Osteoblast (primary cell): ENCODE results near the gene HCRTR1. TPM values are rescaled to one million over a fixed set of nuclear protein-coding genes. Genes with fewer than 3 reads are reported as not detected.

Experiments used
- DNase-seq: peaks from one replicate; pipeline ENCODE4 v3.0.0; 2011; ENCODE audit warnings: low spot score, mixed read lengths; ENCODE audit not compliant: insufficient read length; ENCODE audit errors: missing footprints
- H2AFZ ChIP-seq: 2 replicates; pipeline ENCODE4 v1.6.0; 2011; ENCODE audit warnings: mild to moderate bottlenecking, low read length
- H3K27ac ChIP-seq: 2 replicates; pipeline ENCODE4 v1.5.1; 2011; ENCODE audit warnings: mild to moderate bottlenecking, low read depth, low read length, moderate library complexity
- H3K27me3 ChIP-seq: 2 replicates; pipeline ENCODE4 v1.6.0; 2012; ENCODE audit warnings: mild to moderate bottlenecking, control low read depth, inconsistent platforms, low read length, moderate library complexity; ENCODE audit not compliant: insufficient read depth
- H3K36me3 ChIP-seq: 2 replicates; pipeline ENCODE4 v1.5.1; 2011; ENCODE audit warnings: mild to moderate bottlenecking, low read length, control low read depth, moderate library complexity; ENCODE audit not compliant: insufficient read depth
- H3K4me1 ChIP-seq: 2 replicates; pipeline ENCODE4 v1.5.1; 2011; ENCODE audit warnings: mild to moderate bottlenecking, low read length, control low read depth, moderate library complexity; ENCODE audit not compliant: insufficient read depth
- H3K4me2 ChIP-seq: 2 replicates; pipeline ENCODE4 v1.6.0; 2011; ENCODE audit warnings: mild to moderate bottlenecking, low read length; ENCODE audit not compliant: insufficient read depth
- H3K4me3 ChIP-seq: fragments of 200-600 bp; sonication (generic); 3 replicates; pipeline ENCODE4 v1.5.1; 2012; ENCODE audit warnings: mild to moderate bottlenecking, low read length, inconsistent platforms; ENCODE audit not compliant: insufficient read depth
- H3K79me2 ChIP-seq: 2 replicates; pipeline ENCODE4 v1.6.0; 2012; ENCODE audit warnings: mild to moderate bottlenecking, low read length, control low read depth, inconsistent platforms; ENCODE audit not compliant: insufficient read depth
- H3K9me3 ChIP-seq: 2 replicates; pipeline ENCODE4 v1.5.1; 2011; ENCODE audit warnings: low read depth, low read length, control low read depth
- H4K20me1 ChIP-seq: 2 replicates; pipeline ENCODE4 v1.6.0; 2012; ENCODE audit warnings: mild to moderate bottlenecking, low read length, control low read depth; ENCODE audit not compliant: insufficient read depth
- CTCF ChIP-seq: IDR thresholded peaks from 2 replicates; pipeline ENCODE4 v1.5.1; 2011; ENCODE audit warnings: mild to moderate bottlenecking, low read depth, low read length, moderate library complexity; ENCODE audit errors: extremely low read depth
- total RNA-seq: library from RNA; depleted of rRNA; stranded (reverse); fragments of >200 nt; gene quantifications from 2 replicates; pipeline ENCODE4 v1.2.3, GENCODE V29; 2012

Gene HCRTR1
- total RNA-seq, 1 donor = not detected

GRCh38 chr1:31605908-31606427, 11.5 kb upstream of the HCRTR1 start:
- Histone ChIP-seq H3K27ac (peak overlapping the region; percentile 83), H4K20me1 (no peaks in the 10 kb centered on the region), H3K36me3 (no peaks in the 10 kb centered on the region), H2AFZ (peak overlapping the region; percentile 86), H3K79me2 (no peaks in the 10 kb centered on the region), H3K9me3 (no peaks in the 10 kb centered on the region), H3K27me3 (no peaks in the 10 kb centered on the region), H3K4me3 (no peak overlapping the region), H3K4me1 (peaks cover 14% of the 10 kb centered on the region), H3K4me2 (no peak overlapping the region)
- TF ChIP-seq CTCF = no peak
- peak; percentile 93 for DNase-seq

- Histone ChIP-seq H3K9me3 (no peaks in the 10 kb centered on the region), H3K4me1 (peaks cover 14% of the 10 kb centered on the region), H3K27me3 (no peaks in the 10 kb centered on the region), H3K27ac (no peak overlapping the region), H4K20me1 (no peaks in the 10 kb centered on the region), H3K36me3 (no peaks in the 10 kb centered on the region), H3K79me2 (no peaks in the 10 kb centered on the region), H3K4me3 (no peak overlapping the region), H3K4me2 (no peak overlapping the region), H2AFZ (no peak overlapping the region)
- DNase-seq = no peak
- TF ChIP-seq CTCF = no peak
Observed at GRCh38 chr1:31607360-31607759, 10.1 kb upstream of the HCRTR1 start.

GRCh38 chr1:31609514-31610118, 7.9 kb upstream of the HCRTR1 start:
- no peak overlapping the region for H3K4me2 ChIP-seq
- H3K36me3 ChIP-seq = no peaks in the 10 kb centered on the region
- no peak overlapping the region for H3K27ac ChIP-seq
- H3K79me2 ChIP-seq = no peaks in the 10 kb centered on the region
- no peaks in the 10 kb centered on the region for H4K20me1 ChIP-seq
- H3K27me3 ChIP-seq = no peaks in the 10 kb centered on the region
- H3K4me3 ChIP-seq = no peak overlapping the region
- no peak for TF ChIP-seq CTCF
- peaks cover 14% of the 10 kb centered on the region for H3K4me1 ChIP-seq
- no peaks in the 10 kb centered on the region for H3K9me3 ChIP-seq
- H2AFZ ChIP-seq = peak overlapping the region; percentile 18
- peak; percentile 21 for DNase-seq

- no peak overlapping the region for H2AFZ ChIP-seq
- TF ChIP-seq CTCF = no peak
- no peaks in the 10 kb centered on the region for H3K79me2 ChIP-seq
- no peaks in the 10 kb centered on the region for H4K20me1 ChIP-seq
- no peaks in the 10 kb centered on the region for H3K27me3 ChIP-seq
- no peak overlapping the region for H3K27ac ChIP-seq
- H3K4me3 ChIP-seq = no peak overlapping the region
- no peak for DNase-seq
- H3K9me3 ChIP-seq = no peaks in the 10 kb centered on the region
- no peaks in the 10 kb centered on the region for H3K36me3 ChIP-seq
- no peaks in the 10 kb centered on the region for H3K4me1 ChIP-seq
- H3K4me2 ChIP-seq = no peak overlapping the region
Observed at GRCh38 chr1:31614414-31615005, 3.0 kb upstream of the HCRTR1 start.
